C1 segment of cervical spinal cord (tissue), 14 donors: ENCODE results near the gene TIA1.
"Not testable (repeated sequence)": the region's sequence is repeated elsewhere in the genome, so short reads cannot be mapped to it uniquely, and the experiment has no call there.

Experiments
- DNase-seq, 14 donors: peaks; one replicate each; lab custom pipeline; 2025; lab: John Stamatoyannopoulos, UW

Gene TIA1

DNA sequence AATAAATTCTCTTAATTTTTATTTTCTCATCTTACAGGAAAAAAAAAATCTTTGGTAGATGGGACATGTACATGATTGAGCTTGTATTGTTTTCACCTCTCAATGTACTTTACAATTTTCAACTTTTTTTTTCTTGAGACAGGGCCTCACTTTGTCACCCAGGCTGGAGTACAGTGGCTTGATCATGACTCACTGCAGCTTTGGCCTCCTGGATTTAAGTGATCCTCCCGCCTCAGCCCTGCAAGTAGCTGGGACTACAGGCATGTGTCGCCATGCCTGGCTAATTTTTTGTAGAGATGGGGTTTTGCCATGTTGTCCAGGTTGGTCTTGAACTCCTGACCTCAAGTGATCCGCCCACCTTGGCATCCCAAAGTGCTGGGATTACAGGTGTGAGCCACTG is 25.1 kb downstream of the TIA1 start:
- DNase-seq, result not testable (repeated sequence)

GRCh38 chr2:70214953-70215549 is 33.4 kb downstream of the TIA1 start:
- no peak for DNase-seq

DNA sequence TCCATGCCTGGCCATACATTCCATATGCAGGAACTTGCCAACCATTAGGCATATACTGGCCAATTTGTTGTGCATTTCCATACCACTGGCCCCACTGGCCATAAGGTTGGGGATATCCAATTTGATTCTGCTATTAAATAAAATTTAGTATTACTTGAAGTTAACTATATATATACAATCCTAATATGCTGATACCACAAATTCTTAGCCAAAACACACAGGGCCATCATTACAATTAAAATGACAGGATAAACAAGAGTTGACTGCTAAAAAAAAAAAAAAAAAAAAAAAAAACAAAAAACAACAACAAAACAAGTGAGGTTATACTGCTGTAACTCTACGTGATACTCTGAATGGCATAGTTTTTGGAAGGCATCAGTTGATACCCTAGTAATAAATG is 34.1 kb downstream of the TIA1 start:
- DNase-seq, result no peak

- no peak for DNase-seq
Observed at GRCh38 chr2:70212298-70212932, 36.0 kb downstream of the TIA1 start.

DNA sequence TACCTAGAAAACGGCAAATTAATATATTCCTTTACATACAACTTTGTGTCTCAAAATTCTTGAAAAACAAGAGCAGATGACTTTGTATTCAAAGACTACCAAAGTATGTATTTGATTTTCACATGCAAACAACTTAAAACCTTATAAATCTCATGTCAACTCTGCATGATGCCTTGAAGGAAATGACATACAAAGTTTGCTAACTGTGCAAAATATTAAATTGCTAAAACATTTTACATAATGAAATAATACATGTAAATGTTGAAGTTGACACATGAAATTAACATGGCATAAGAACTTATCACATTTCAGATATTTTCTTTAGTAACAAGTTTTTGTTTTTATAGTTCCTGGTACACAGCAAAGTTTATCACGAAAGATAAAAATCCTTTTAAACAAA is 36.8 kb downstream of the TIA1 start:
- no peak for DNase-seq

GRCh38 chr2:70204452-70204851 is 44.0 kb downstream of the TIA1 start:
- no peak for DNase-seq

- DNase-seq, result no peak
Observed at GRCh38 chr2:70203086-70203485, 45.3 kb downstream of the TIA1 start.

GRCh38 chr2:70202236-70202806 is 46.1 kb downstream of the TIA1 start:
- no peak for DNase-seq

GRCh38 chr2:70201831-70202230 is 46.6 kb downstream of the TIA1 start:
- no peak for DNase-seq

- no peak for DNase-seq
Observed at GRCh38 chr2:70201225-70201768, 47.1 kb downstream of the TIA1 start.

DNA sequence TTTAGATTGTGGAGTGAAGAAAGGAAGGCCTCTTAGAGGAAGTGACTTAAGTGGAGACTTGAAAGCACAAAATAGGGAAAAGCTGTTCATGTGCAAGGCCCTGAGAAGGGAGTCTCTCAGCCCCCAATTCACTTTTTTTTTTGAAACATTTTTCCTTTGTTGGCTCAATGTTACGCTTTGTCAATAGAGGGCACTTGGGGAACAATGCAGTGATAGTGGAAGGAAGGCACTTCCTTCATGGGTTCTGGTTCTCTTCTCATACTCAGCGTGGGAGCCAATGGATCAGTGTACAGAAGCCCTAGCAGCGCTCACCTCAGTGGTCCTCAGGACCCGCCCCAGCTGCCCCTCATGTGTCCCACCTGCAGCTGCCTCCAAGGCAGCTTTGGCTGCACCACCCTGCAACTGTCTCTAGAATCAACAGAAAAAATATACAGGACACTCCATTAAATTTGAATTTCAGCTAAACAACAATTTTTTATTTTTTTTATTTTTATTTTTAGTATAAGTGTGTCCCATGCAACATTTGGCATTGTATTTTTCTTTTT is 49.0 kb downstream of the TIA1 start:
- no peak for DNase-seq

- no peak for DNase-seq
Observed at GRCh38 chr2:70192516-70192915, 55.9 kb downstream of the TIA1 start.

- no peak for DNase-seq
Observed at GRCh38 chr2:70191244-70191735, 57.1 kb downstream of the TIA1 start.

- peak; percentile 87 to 99 (median 98) for DNase-seq
Observed at GRCh38 chr2:70190418-70191243, 57.8 kb downstream of the TIA1 start, which contains the start of gene C2orf42. TSS of gene C2orf42 (minus strand) at chr2:70191019. CDS start at chr2:70181985, 9,034 bp downstream.

GRCh38 chr2:70188460-70188859 is 60.0 kb downstream of the TIA1 start:
- DNase-seq, result no peak

DNA sequence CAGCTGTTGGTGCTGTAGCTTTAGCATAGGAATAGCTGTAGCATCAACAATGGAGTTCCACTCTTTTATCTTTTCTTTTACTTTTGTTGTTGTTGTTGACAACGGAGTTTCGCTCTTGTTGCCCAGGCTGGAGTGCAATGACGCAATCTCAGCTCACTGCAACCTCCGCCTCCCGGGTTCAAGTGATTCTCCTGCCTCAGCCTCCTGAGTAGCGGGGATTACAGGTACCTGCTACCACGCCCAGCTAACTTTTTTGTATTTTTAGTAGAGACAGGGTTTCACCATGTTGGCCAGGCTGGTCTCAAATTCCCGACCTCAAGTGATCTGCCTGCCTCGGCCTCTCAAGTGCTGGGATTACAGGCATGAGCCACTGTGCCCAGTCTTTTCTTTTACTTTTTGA is 61.3 kb downstream of the TIA1 start:
- DNase-seq, result not testable (repeated sequence)

- DNase-seq, result no peak
Observed at GRCh38 chr2:70182689-70183088, 65.7 kb downstream of the TIA1 start.

DNA sequence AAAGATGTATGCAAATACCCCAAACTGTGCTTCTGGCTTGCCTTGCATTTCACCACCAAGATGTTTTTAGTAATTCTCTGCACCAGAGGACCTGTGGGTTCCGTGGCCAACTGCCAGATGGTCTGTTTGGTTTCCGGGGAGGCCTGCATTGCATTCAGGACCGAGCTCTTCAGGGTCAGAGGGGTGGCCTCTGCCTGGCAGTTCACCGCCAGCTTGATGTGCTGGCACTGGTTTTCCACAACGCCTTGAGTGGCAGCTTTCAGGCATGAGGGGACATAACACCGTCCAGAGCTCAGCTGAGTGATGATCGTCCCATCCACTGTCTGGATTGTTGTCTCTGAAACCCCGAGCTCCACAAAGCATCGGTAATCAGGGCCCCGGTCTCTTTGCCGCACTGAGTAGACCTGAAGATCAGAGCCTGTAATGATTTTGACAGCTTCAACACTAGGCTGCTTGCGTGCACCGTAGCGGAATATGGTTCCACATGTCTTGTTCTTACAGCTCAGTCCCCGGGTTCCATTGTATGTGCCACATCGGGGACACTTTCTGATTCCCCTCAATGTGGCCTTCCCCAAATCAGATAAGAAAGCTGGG is 67.0 kb downstream of the TIA1 start:
- no peak for DNase-seq

DNA sequence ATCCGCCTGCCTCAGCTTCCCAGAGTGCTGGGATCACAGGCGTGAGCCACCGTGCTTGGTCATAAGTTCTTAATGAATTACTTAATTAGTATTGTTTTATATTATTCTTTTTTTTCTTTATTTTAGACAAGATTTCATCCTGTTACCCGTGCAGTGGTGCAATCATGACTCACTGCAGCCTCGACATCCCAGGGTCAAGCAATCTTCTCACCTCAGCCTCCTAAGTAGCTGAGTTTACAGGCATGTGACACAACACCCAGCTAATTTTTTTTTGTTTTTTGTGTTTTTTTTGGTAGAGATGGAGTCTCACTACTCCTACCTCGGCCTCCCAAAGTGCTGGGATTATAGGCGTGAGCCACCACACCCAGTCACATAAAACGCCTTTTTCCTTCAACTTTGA is 74.9 kb downstream of the TIA1 start:
- no peak for DNase-seq

GRCh38 chr2:70169654-70170245 is 78.7 kb downstream of the TIA1 start:
- not testable (repeated sequence) for DNase-seq

DNA sequence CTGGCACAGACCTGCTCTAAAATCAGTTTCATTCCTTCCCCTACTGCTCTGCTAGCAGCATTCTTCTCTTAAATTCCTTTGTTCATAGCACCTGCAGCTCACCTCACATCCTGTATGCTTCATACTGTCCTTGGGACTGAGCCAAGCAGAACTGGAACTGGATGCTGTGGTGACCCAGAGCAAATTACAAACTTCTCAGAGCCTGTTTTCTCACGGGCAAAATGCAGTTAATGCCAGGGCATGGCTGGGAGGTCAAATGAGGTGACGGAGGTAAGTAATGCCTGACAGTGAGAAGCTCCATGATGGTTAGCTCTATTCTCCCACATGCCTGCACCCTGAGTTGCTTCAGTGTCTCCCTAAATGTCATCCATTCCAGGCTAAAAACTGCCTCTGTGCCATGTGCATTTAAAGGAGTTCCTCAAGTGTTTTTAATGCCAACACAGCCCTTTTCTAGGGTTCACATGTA is 87.3 kb downstream of the TIA1 start:
- no peak for DNase-seq
